ENCODE results near the gene FAT4.

- TF ChIP-seq ZNF79 (CRISPR knock-in tag; IDR thresholded peaks at IDR 0.05; ENCODE audit: low read depth) (no peak), ETS1 (conservative IDR thresholded peaks at IDR 0.05; ENCODE audit: control insufficient read depth, low read depth, low read length) (no peak), ZNF184 (CRISPR knock-in tag; IDR thresholded peaks at IDR 0.05) (no peak), SIRT6 (IDR thresholded peaks at IDR 0.05; ENCODE audit: low read depth, low read length) (no peak), TCF7 (IDR thresholded peaks at IDR 0.05; ENCODE audit: borderline replicate concordance) (no peak), SMARCA5 (IDR thresholded peaks at IDR 0.05) (no peak), ZBTB26 (CRISPR knock-in tag; IDR thresholded peaks at IDR 0.05) (no peak), CTCF (IDR thresholded peaks at IDR 0.05 in 2 of 3, conservative IDR thresholded peaks at IDR 0.05 in 1 of 3; ENCODE audit: insufficient read depth in 2 of 3, low read depth in 1 of 3, low read length in 3 of 3) (no peak), HDAC2 (IDR thresholded peaks at IDR 0.05) (no peak), FOXP1 (CRISPR knock-in tag; IDR thresholded peaks at IDR 0.05) (no peak), POLR2A (conservative IDR thresholded peaks at IDR 0.05) (no peak)
These were observed 42.9 kb downstream of the FAT4 start for GRCh38 chr4:125357675-125358074.
